ENCODE data around the gene SLC38A10. TPM values are rescaled to one million over a fixed set of nuclear protein-coding genes. Genes with fewer than 3 reads are reported as not detected.

The SLC38A10 gene
- total and polyA plus RNA-seq, 2 of the 13 experiments (the other 11 are each of a cell fraction or from before 2014, with no cell fraction given) = 23.4 to 55.8 TPM

- H3K36me3 ChIP-seq (replicated peaks in 1 of 2; ENCODE audit: control insufficient read depth in 1 of 2, insufficient read depth in 2 of 2, low read length in 2 of 2) = no peaks in the 10 kb centered on the region
- ATAC-seq (peak; percentile 19), FAIRE-seq (no peak), DNase-seq (ENCODE audit: low spot score) (no peak)
- 0 out of 2 replicates have a peak overlapping the region, but pooled peaks have one; percentile 3 for H3K4me2 ChIP-seq (ENCODE audit: low read depth, low read length)
- BruUV-seq (replicated peaks) = no TSS peak
- peaks cover 55% of the 10 kb centered on the region for H3K4me1 ChIP-seq (ENCODE audit: insufficient read depth, low read length)
- no peak overlapping the region for H3K27ac ChIP-seq (ENCODE audit: extremely low read length, insufficient read depth, low read length)
- H2AFZ ChIP-seq (ENCODE audit: low read length) = no peak overlapping the region
- H3K9ac ChIP-seq (ENCODE audit: insufficient read depth, low read depth, low read length) = no peak overlapping the region
- in situ Hi-C loops (cut with HindIII; ENCODE audit: extremely low pct_ligation_motif_present, low pct_unique_long_range_greater_than_20kb) = no loop called here
- intact Hi-C loops (cut with micrococcal nuclease; ENCODE audit: unreplicated experiment) = no loop called here
- H3K27me3 ChIP-seq (ENCODE audit: control insufficient read depth in 1 of 2, insufficient read depth in 2 of 2, low read length in 2 of 2) = peaks cover 27 to 88% of the 10 kb centered on the region in 2 experiments
- H4K20me1 ChIP-seq (ENCODE audit: insufficient read depth, low read length) = no peaks in the 10 kb centered on the region
- H3K4me3 ChIP-seq (replicated peaks in 1 of 3; ENCODE audit: insufficient read depth in 1 of 3, low read depth in 2 of 3, low read length in 3 of 3) = no peak overlapping the region; a peak in 1 of 6 replicates
- ChIA-PET POLR2A (interaction anchor here (0.8 to 1.6 kb wide), 3 partner anchors 15 to 83 kb away, joined by 3 to 7 read pairs (median 3); no protein-coding TSS in a partner anchor), CTCF (ENCODE audit: low intra/inter-chr PET ratio, low total read pairs) (no interaction called here)
- H3K9me3 ChIP-seq (ENCODE audit: low read length) = no peaks in the 10 kb centered on the region
- TF ChIP-seq PATZ1 (CRISPR knock-in tag; IDR thresholded peaks at IDR 0.05) = peak; percentile 28; the same call in 1 of the 2 replicates
- 0 out of 2 replicates have a peak, but pooled peaks have one; percentile 18 for TF ChIP-seq ZNF547 (CRISPR knock-in tag; IDR thresholded peaks at IDR 0.05)
- TF ChIP-seq RNF219 (CRISPR knock-in tag; IDR thresholded peaks at IDR 0.05) = no peak
- 0 out of 2 replicates have a peak, but pooled peaks have one; percentile 47 for TF ChIP-seq ZFP90 (CRISPR knock-in tag; IDR thresholded peaks at IDR 0.05; ENCODE audit: borderline replicate concordance)
- TF ChIP-seq ZBTB33 (CRISPR knock-in tag; IDR thresholded peaks at IDR 0.05) = peak; percentile 39; the same call in 1 of the 2 replicates
- TF ChIP-seq, protein P1, sequence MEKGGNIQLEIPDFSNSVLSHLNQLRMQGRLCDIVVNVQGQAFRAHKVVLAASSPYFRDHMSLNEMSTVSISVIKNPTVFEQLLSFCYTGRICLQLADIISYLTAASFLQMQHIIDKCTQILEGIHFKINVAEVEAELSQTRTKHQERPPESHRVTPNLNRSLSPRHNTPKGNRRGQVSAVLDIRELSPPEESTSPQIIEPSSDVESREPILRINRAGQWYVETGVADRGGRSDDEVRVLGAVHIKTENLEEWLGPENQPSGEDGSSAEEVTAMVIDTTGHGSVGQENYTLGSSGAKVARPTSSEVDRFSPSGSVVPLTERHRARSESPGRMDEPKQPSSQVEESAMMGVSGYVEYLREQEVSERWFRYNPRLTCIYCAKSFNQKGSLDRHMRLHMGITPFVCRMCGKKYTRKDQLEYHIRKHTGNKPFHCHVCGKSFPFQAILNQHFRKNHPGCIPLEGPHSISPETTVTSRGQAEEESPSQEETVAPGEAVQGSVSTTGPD (CRISPR knock-in tag; IDR thresholded peaks at IDR 0.05) = no peak
- TF ChIP-seq NRL (CRISPR knock-in tag; IDR thresholded peaks at IDR 0.05; ENCODE audit: borderline replicate concordance) = peak; percentile 49; the same call in 1 of the 2 replicates
- WGBS (ENCODE audit: low lambda C conversion rate) = 52% methylated on average over 12 of the region's 21 CpGs
- no peaks in the 10 kb centered on the region for H3K79me2 ChIP-seq (ENCODE audit: insufficient read depth, low read length)
These were observed 19.4 kb upstream of the SLC38A10 start for GRCh38 chr17:81314398-81315081.

Measured in HepG2 (cell line).